SIG-M5 (cell line): ENCODE results near the gene NFILZ.
"Not testable (repeated sequence)": the region's sequence is repeated elsewhere in the genome, so short reads cannot be mapped to it uniquely, and the experiment has no call there.

Experiments used
- DNase-seq: peaks from one replicate; lab custom pipeline; 2025; lab: John Stamatoyannopoulos, UW

The NFILZ gene

GRCh38 chr19:8611877-8612806, 18.3 kb upstream of the NFILZ start:
- no peak for DNase-seq

GRCh38 chr19:8612807-8613171, 17.6 kb upstream of the NFILZ start:
- DNase-seq: no peak

GRCh38 chr19:8614455-8614854, 16.0 kb upstream of the NFILZ start:
- DNase-seq: no peak

- DNase-seq: no peak
These were observed 15.4 kb upstream of the NFILZ start for GRCh38 chr19:8615024-8615423.

- no peak for DNase-seq
These were observed 14.4 kb upstream of the NFILZ start for GRCh38 chr19:8615813-8616596.

GRCh38 chr19:8616861-8617260, 13.6 kb upstream of the NFILZ start:
- DNase-seq: no peak

GRCh38 chr19:8617325-8617724, 13.1 kb upstream of the NFILZ start:
- not testable (repeated sequence) for DNase-seq

GRCh38 chr19:8617984-8618383, 12.4 kb upstream of the NFILZ start:
- no peak for DNase-seq

- DNase-seq: no peak
These were observed 11.7 kb upstream of the NFILZ start for GRCh38 chr19:8618751-8619150.

GRCh38 chr19:8622886-8623285, 7.5 kb upstream of the NFILZ start:
- not testable (repeated sequence) for DNase-seq

GRCh38 chr19:8626842-8627241, 3.6 kb upstream of the NFILZ start:
- DNase-seq: no peak

GRCh38 chr19:8629184-8629583, 1.2 kb upstream of the NFILZ start:
- no peak for DNase-seq

GRCh38 chr19:8630796-8631424, 477 bp downstream of the NFILZ start:
- no peak for DNase-seq

- no peak for DNase-seq
These were observed 989 bp downstream of the NFILZ start for GRCh38 chr19:8631425-8631819.

GRCh38 chr19:8635422-8635821, 5.0 kb downstream of the NFILZ start:
- DNase-seq: no peak

- not testable (repeated sequence) for DNase-seq
These were observed 6.6 kb downstream of the NFILZ start for GRCh38 chr19:8637070-8637469.

- peak; percentile 65 for DNase-seq
These were observed 7.7 kb downstream of the NFILZ start for GRCh38 chr19:8638078-8638619.

GRCh38 chr19:8639821-8640401, 9.5 kb downstream of the NFILZ start:
- DNase-seq: no peak

GRCh38 chr19:8640402-8641004, 10.1 kb downstream of the NFILZ start:
- DNase-seq: peak; percentile 63

GRCh38 chr19:8641221-8641907, 10.9 kb downstream of the NFILZ start:
- DNase-seq: no peak
